DND-41 (cell line): ENCODE results near the gene NPY4R.
"Not testable (repeated sequence)": the region's sequence is repeated elsewhere in the genome, so short reads cannot be mapped to it uniquely, and the experiment has no call there.

Experiments used
- EZH2 ChIP-seq: IDR thresholded peaks from 3 replicates; pipeline ENCODE4 v1.6.1; 2012; ENCODE audit warnings: borderline replicate concordance, low read depth, mild to moderate bottlenecking, moderate library complexity, low read length, inconsistent platforms; ENCODE audit not compliant: severe bottlenecking
- TF ChIP-seq, protein P1 (sequence below): IDR thresholded peaks from 2 replicates; pipeline ENCODE4 v1.5.1; 2012; ENCODE audit warnings: borderline replicate concordance, low read length, moderate library complexity, mild to moderate bottlenecking; ENCODE audit not compliant: poor library complexity, severe bottlenecking; ENCODE audit errors: extremely low read depth

DNA sequence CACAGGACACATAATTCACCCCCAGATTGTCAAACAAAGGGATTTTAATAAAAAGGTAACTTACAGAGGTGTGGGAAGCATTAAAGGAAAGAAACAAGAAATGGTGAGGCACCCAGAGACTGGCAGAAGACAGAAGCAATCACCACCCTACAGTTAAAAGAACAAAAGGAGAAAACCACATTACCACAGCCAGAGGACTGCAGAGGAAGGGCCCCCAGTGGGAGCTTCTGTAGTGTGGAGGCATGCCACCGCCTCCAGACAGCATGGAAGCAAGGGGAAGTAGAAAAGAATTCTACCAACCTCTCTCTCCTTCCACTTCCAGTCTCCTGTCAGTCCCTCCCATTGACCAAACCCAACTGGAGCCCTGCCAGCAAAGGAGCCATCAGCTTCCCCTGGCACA lies 4.4 kb upstream of the NPY4R start:
- TF ChIP-seq, protein P1, sequence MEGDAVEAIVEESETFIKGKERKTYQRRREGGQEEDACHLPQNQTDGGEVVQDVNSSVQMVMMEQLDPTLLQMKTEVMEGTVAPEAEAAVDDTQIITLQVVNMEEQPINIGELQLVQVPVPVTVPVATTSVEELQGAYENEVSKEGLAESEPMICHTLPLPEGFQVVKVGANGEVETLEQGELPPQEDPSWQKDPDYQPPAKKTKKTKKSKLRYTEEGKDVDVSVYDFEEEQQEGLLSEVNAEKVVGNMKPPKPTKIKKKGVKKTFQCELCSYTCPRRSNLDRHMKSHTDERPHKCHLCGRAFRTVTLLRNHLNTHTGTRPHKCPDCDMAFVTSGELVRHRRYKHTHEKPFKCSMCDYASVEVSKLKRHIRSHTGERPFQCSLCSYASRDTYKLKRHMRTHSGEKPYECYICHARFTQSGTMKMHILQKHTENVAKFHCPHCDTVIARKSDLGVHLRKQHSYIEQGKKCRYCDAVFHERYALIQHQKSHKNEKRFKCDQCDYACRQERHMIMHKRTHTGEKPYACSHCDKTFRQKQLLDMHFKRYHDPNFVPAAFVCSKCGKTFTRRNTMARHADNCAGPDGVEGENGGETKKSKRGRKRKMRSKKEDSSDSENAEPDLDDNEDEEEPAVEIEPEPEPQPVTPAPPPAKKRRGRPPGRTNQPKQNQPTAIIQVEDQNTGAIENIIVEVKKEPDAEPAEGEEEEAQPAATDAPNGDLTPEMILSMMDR: not testable (repeated sequence)
- not testable (repeated sequence) for TF ChIP-seq EZH2
